ENCODE data around the gene PIR.

- TF ChIP-seq CTCF (IDR thresholded peaks at IDR 0.05) (no peak), POLR2A (IDR thresholded peaks at IDR 0.05) (no peak)
These were observed 136.7 kb downstream of the PIR start for GRCh38 chrX:15356444-15356843.
